ENCODE data around the gene CRYBG2.

CRYBG2 gene

GRCh38 chr1:26322042-26322331, 31.9 kb downstream of the CRYBG2 start:
- DNase-seq (ENCODE audit: low read depth): no peak
- no peak overlapping the region for H3K4me3 ChIP-seq (ENCODE audit: control insufficient read depth, low read depth, low read length)
- TF ChIP-seq CTCF (IDR thresholded peaks at IDR 0.05; ENCODE audit: control insufficient read depth, insufficient read depth, low read depth, low read length, missing control alignments): no peak

GRCh38 chr1:26321315-26322041, 32.5 kb downstream of the CRYBG2 start:
- no peak overlapping the region for H3K4me3 ChIP-seq (ENCODE audit: control insufficient read depth, low read depth, low read length)
- peak; percentile 43 for DNase-seq (ENCODE audit: low read depth)
- TF ChIP-seq CTCF (IDR thresholded peaks at IDR 0.05; ENCODE audit: control insufficient read depth, insufficient read depth, low read depth, low read length, missing control alignments): peak; percentile 93

- H3K4me3 ChIP-seq (ENCODE audit: control insufficient read depth, low read depth, low read length): no peak overlapping the region
- no peak for TF ChIP-seq CTCF (IDR thresholded peaks at IDR 0.05; ENCODE audit: control insufficient read depth, insufficient read depth, low read depth, low read length, missing control alignments)
- DNase-seq (ENCODE audit: low read depth): no peak
These were observed 33.0 kb downstream of the CRYBG2 start for GRCh38 chr1:26320896-26321295.

GRCh38 chr1:26318338-26319064, 35.4 kb downstream of the CRYBG2 start:
- H3K4me3 ChIP-seq (ENCODE audit: control insufficient read depth, low read depth, low read length): no peak overlapping the region
- no peak for TF ChIP-seq CTCF (IDR thresholded peaks at IDR 0.05; ENCODE audit: control insufficient read depth, insufficient read depth, low read depth, low read length, missing control alignments)
- no peak for DNase-seq (ENCODE audit: low read depth)

- DNase-seq (ENCODE audit: low read depth): no peak
- no peak for TF ChIP-seq CTCF (IDR thresholded peaks at IDR 0.05; ENCODE audit: control insufficient read depth, insufficient read depth, low read depth, low read length, missing control alignments)
- no peak within 1 kb of the TSS for H3K4me3 ChIP-seq (ENCODE audit: control insufficient read depth, low read depth, low read length)
These were observed 36.2 kb downstream of the CRYBG2 start, which contains the start of gene CD52 for GRCh38 chr1:26317612-26318337. TSS of gene CD52 (plus strand) at chr1:26317958. CDS start at chr1:26318018, 60 bp downstream.

GRCh38 chr1:26317146-26317545, 36.8 kb downstream of the CRYBG2 start:
- no peak for DNase-seq (ENCODE audit: low read depth)
- H3K4me3 ChIP-seq (ENCODE audit: control insufficient read depth, low read depth, low read length): no peak overlapping the region
- TF ChIP-seq CTCF (IDR thresholded peaks at IDR 0.05; ENCODE audit: control insufficient read depth, insufficient read depth, low read depth, low read length, missing control alignments): no peak

All from AG09309 (cell line).